SK-N-SH treated with all-trans-retinoic acid at 6 μM for 48 hours (cell line): ENCODE measurements around the gene ABLIM1.

Experiments used
- ATAC-seq: fragments of 200-7000 bp; cut with Tn5 transposase; 3 replicates; pipeline ENCODE4 v1.9.1; 2020; ENCODE audit warnings: mild to moderate bottlenecking, moderate library complexity
- ARNTL ChIP-seq: fragments of 450-650 bp; formaldehyde crosslinking; IDR thresholded peaks from 2 replicates; pipeline ENCODE4 v1.5.0; 2020; ENCODE audit warnings: low read depth, mild to moderate bottlenecking, moderate library complexity, borderline replicate concordance
- BACH2 ChIP-seq: fragments of 250-450 bp; sonication (Bioruptor Pico); IDR thresholded peaks from 2 replicates; pipeline ENCODE4 v1.9.0; 2021; ENCODE audit warnings: mild to moderate bottlenecking, borderline replicate concordance
- CSDC2 ChIP-seq: fragments of 250-450 bp; sonication (Bioruptor Pico); IDR thresholded peaks from 2 replicates; pipeline ENCODE4 v1.5.0; 2020; ENCODE audit warnings: mild to moderate bottlenecking, moderate library complexity
- ESRRG ChIP-seq: fragments of 250-450 bp; sonication (Bioruptor Pico); IDR thresholded peaks from 2 replicates; pipeline ENCODE4 v1.6.1; 2021; ENCODE audit warnings: mild to moderate bottlenecking
- PPARA ChIP-seq: fragments of 250-450 bp; sonication (Bioruptor Pico); IDR thresholded peaks from 2 replicates; pipeline ENCODE4 v1.5.0; 2020; ENCODE audit warnings: mild to moderate bottlenecking, borderline replicate concordance
- RARB ChIP-seq: fragments of 250-450 bp; sonication (Bioruptor Pico); IDR thresholded peaks from 2 replicates; pipeline ENCODE4 v1.8.0; 2021; ENCODE audit warnings: mild to moderate bottlenecking, moderate library complexity
- SNAI2 ChIP-seq: fragments of 250-450 bp; sonication (Bioruptor Pico); IDR thresholded peaks from 2 replicates; pipeline ENCODE4 v1.5.0; 2020; ENCODE audit warnings: mild to moderate bottlenecking, moderate library complexity
- TCF4 ChIP-seq: fragments of 250-450 bp; sonication (Bioruptor Pico); IDR thresholded peaks from 2 replicates; pipeline ENCODE4 v1.8.0; 2021; ENCODE audit warnings: mild to moderate bottlenecking, moderate library complexity, borderline replicate concordance
- TOX ChIP-seq: fragments of 250-450 bp; sonication (Bioruptor Pico); IDR thresholded peaks from 2 replicates; pipeline ENCODE4 v1.8.0; 2021; ENCODE audit warnings: mild to moderate bottlenecking, moderate library complexity, borderline replicate concordance
- ZC3H10 ChIP-seq: fragments of 250-450 bp; sonication (Bioruptor Pico); IDR thresholded peaks from 2 replicates; pipeline ENCODE4 v1.5.1; 2021; ENCODE audit warnings: mild to moderate bottlenecking, moderate library complexity
- ZFP3 ChIP-seq: fragments of 250-450 bp; sonication (Bioruptor Pico); IDR thresholded peaks from 2 replicates; pipeline ENCODE4 v1.5.0; 2020; ENCODE audit warnings: mild to moderate bottlenecking, moderate library complexity
- ZFP30 ChIP-seq: fragments of 450-650 bp; formaldehyde crosslinking; IDR thresholded peaks from 2 replicates; pipeline ENCODE4 v1.5.0; 2022; ENCODE audit warnings: mild to moderate bottlenecking, moderate library complexity
- ZNF8 ChIP-seq: fragments of 450-650 bp; formaldehyde crosslinking; IDR thresholded peaks from 2 replicates; pipeline ENCODE4 v1.5.0; 2020; ENCODE audit warnings: mild to moderate bottlenecking, moderate library complexity
- TF ChIP-seq, protein P1 (sequence below): fragments of 250-450 bp; sonication (Bioruptor Pico); IDR thresholded peaks from 2 replicates; pipeline ENCODE4 v1.8.0; 2021; ENCODE audit warnings: low read depth, mild to moderate bottlenecking, moderate library complexity, borderline replicate concordance
- TF ChIP-seq, protein P2 (sequence below): fragments of 250-450 bp; sonication (Bioruptor Pico); IDR thresholded peaks from 2 replicates; pipeline ENCODE4 v1.5.0; 2020; ENCODE audit warnings: mild to moderate bottlenecking, moderate library complexity
- TF ChIP-seq, protein P3 (sequence below): fragments of 250-450 bp; sonication (Bioruptor Pico); IDR thresholded peaks from 2 replicates; pipeline ENCODE4 v1.8.0; 2020; ENCODE audit warnings: mild to moderate bottlenecking, moderate library complexity, borderline replicate concordance

ABLIM1 gene

DNA sequence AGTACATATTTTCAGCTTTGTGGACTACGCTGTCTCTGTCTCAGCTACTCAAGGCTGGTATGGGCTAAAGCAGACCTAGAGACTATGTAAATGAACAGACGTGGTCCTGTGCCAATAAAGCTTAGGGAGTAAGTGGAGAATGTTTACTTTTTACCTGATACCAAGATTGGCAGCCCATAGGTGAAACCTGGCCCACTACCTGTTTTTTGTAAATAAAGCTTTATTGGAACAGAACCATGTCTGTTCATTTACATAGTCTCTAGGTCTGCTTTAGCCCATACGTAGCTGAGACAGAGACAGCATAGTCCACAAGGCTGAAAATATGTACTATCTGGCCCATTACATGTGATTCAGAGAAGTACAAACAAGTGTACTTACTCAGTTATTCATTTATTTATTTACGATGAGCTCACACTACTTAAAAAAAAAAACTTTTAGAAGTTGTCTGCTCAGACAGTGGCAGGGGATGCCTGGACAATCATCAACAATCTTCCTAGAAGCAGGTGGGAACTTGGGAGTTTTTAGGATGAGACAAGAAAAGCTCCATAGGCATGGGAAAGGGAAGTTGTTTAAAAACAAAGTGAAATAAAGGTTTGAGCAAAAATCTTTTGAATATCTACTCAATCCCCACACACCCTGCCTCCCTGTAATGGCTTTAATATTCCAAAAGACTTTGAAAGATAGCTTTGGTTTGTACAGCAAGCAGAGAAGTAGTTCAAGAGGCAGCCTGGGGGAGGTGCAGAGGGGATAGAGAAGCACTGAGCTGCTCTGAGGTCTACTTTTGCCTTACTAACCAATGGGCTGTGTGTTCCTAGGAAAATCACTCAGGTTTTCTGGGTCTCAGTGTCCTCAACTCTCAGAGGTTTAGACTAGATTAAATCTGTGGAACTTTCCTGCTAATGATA, 139.4 kb downstream of the ABLIM1 start:
- ATAC-seq: no peak
- TF ChIP-seq ZC3H10 (CRISPR knock-in tag) (no peak), ZFP30 (CRISPR knock-in tag) (no peak), PPARA (CRISPR knock-in tag) (no peak), CSDC2 (CRISPR knock-in tag) (no peak), ESRRG (CRISPR knock-in tag) (no peak), ARNTL (CRISPR knock-in tag) (no peak), SNAI2 (CRISPR knock-in tag) (no peak), BACH2 (CRISPR knock-in tag) (no peak), ZNF8 (CRISPR knock-in tag) (no peak)
- TF ChIP-seq, protein P1, sequence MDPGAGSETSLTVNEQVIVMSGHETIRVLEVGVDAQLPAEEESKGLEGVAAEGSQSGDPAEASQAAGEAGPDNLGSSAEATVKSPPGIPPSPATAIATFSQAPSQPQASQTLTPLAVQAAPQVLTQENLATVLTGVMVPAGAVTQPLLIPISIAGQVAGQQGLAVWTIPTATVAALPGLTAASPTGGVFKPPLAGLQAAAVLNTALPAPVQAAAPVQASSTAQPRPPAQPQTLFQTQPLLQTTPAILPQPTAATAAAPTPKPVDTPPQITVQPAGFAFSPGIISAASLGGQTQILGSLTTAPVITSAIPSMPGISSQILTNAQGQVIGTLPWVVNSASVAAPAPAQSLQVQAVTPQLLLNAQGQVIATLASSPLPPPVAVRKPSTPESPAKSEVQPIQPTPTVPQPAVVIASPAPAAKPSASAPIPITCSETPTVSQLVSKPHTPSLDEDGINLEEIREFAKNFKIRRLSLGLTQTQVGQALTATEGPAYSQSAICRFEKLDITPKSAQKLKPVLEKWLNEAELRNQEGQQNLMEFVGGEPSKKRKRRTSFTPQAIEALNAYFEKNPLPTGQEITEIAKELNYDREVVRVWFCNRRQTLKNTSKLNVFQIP (CRISPR knock-in tag): no peak
- TF ChIP-seq, protein P2, sequence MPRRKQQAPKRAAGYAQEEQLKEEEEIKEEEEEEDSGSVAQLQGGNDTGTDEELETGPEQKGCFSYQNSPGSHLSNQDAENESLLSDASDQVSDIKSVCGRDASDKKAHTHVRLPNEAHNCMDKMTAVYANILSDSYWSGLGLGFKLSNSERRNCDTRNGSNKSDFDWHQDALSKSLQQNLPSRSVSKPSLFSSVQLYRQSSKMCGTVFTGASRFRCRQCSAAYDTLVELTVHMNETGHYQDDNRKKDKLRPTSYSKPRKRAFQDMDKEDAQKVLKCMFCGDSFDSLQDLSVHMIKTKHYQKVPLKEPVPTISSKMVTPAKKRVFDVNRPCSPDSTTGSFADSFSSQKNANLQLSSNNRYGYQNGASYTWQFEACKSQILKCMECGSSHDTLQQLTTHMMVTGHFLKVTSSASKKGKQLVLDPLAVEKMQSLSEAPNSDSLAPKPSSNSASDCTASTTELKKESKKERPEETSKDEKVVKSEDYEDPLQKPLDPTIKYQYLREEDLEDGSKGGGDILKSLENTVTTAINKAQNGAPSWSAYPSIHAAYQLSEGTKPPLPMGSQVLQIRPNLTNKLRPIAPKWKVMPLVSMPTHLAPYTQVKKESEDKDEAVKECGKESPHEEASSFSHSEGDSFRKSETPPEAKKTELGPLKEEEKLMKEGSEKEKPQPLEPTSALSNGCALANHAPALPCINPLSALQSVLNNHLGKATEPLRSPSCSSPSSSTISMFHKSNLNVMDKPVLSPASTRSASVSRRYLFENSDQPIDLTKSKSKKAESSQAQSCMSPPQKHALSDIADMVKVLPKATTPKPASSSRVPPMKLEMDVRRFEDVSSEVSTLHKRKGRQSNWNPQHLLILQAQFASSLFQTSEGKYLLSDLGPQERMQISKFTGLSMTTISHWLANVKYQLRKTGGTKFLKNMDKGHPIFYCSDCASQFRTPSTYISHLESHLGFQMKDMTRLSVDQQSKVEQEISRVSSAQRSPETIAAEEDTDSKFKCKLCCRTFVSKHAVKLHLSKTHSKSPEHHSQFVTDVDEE (CRISPR knock-in tag): no peak

DNA sequence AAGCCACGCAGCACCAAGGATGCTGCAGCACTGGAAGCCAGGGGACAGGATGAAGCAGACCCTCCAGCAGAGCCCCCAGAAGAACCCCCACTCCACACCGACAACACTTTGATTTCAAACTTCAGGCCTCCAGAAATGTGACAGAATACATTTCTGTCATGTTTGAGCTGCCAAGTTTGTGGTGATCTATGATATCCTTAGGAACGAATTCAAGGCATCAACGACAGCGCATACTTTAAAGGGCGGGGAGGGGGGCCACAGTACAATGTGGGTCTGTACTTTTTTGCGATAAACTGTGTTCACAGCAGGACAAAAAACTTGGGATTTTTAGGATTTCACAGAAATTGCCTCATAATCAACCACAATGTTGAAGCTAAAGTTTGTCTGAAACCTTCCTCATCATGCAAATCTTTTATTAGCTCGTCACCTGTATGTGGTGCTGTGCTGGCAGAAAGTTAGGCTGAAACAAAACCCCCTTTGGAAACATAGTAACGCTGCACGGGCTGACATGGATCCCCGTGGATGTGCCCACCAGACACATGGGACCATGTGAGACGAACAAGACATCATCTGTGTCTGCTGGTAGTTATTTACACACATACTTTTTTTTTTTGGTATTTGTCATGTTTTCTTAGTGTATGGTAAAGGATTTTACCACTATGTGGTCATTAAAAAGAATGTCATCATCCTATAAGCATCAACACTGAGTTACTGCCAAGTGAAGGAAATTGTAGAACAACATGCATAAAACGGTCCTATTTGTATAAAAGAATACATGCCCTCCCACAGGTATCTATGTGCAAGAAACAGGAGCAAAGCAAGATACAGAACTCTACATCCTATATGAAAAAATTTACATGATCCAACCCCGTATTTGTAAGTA, 140.5 kb downstream of the ABLIM1 start:
- no peak for TF ChIP-seq ARNTL (CRISPR knock-in tag)
- TF ChIP-seq RARB (CRISPR knock-in tag): no peak
- TF ChIP-seq TOX (CRISPR knock-in tag): no peak
- no peak for TF ChIP-seq ZFP3
- ATAC-seq: no peak

DNA sequence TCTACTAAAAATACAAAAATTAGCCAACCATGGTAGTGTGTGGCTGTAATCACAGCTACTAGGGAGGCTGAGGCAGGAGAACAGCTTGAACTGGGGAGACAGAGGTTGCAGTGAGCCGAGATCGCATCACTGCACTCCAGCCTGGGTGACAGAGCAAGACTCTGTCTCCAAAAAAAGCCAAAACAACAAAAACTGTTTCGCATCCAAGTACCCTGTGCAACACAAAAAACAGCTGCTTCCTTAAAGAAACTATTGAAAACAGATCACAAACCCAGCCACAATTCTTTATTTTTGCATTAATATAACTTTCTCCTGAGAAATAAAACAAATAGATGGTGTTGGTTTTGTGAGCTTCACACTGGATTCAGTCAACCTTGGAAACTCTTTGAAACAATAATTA, 141.7 kb downstream of the ABLIM1 start:
- TF ChIP-seq ZC3H10 (CRISPR knock-in tag) (no peak), ZNF8 (CRISPR knock-in tag) (no peak), ESRRG (CRISPR knock-in tag) (no peak), TCF4 (no peak), BACH2 (CRISPR knock-in tag) (no peak), RARB (CRISPR knock-in tag) (no peak), SNAI2 (CRISPR knock-in tag) (no peak), ZFP3 (no peak), TOX (CRISPR knock-in tag) (no peak), ARNTL (CRISPR knock-in tag) (no peak)
- TF ChIP-seq, protein P3, sequence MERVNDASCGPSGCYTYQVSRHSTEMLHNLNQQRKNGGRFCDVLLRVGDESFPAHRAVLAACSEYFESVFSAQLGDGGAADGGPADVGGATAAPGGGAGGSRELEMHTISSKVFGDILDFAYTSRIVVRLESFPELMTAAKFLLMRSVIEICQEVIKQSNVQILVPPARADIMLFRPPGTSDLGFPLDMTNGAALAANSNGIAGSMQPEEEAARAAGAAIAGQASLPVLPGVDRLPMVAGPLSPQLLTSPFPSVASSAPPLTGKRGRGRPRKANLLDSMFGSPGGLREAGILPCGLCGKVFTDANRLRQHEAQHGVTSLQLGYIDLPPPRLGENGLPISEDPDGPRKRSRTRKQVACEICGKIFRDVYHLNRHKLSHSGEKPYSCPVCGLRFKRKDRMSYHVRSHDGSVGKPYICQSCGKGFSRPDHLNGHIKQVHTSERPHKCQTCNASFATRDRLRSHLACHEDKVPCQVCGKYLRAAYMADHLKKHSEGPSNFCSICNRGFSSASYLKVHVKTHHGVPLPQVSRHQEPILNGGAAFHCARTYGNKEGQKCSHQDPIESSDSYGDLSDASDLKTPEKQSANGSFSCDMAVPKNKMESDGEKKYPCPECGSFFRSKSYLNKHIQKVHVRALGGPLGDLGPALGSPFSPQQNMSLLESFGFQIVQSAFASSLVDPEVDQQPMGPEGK (CRISPR knock-in tag): no peak
- TF ChIP-seq, protein P2 (CRISPR knock-in tag): no peak
- TF ChIP-seq, all 23 proteins: peak for 0
- ATAC-seq: no peak
